SK-N-SH (cell line): ENCODE results near the gene ACSL6.

ENCODE experiments used
- ELF1 ChIP-seq: IDR thresholded peaks from 2 replicates; pipeline ENCODE4 v1.4.0; 2012
- EZH2phosphoT487 ChIP-seq: fragments of 200-600 bp; sonication (generic); IDR thresholded peaks from 2 replicates; pipeline ENCODE4 v1.6.1; 2017; ENCODE audit warnings: low read depth, mixed run types, mild to moderate bottlenecking, antibody characterized with exemption, moderate library complexity, borderline replicate concordance
- GATA2 ChIP-seq: sonication (generic); formaldehyde crosslinking; IDR thresholded peaks from 2 replicates; pipeline ENCODE4 v1.5.0; 2020; ENCODE audit warnings: mild to moderate bottlenecking, missing genetic modification reagents
- RAD21 ChIP-seq: IDR thresholded peaks from 2 replicates; pipeline ENCODE4 v1.6.1; 2012; ENCODE audit warnings: mild to moderate bottlenecking, low read length
- RFX5 ChIP-seq: IDR thresholded peaks from 2 replicates; pipeline ENCODE4 v1.6.1; 2012; ENCODE audit warnings: mild to moderate bottlenecking, improper control_type of control experiment, low read length
- TF ChIP-seq, protein P1 (sequence below): fragments of 200-600 bp; sonication (generic); IDR thresholded peaks from 2 replicates; pipeline ENCODE4 v1.6.1; 2017; ENCODE audit warnings: antibody characterized with exemption, mild to moderate bottlenecking, moderate library complexity

DNA sequence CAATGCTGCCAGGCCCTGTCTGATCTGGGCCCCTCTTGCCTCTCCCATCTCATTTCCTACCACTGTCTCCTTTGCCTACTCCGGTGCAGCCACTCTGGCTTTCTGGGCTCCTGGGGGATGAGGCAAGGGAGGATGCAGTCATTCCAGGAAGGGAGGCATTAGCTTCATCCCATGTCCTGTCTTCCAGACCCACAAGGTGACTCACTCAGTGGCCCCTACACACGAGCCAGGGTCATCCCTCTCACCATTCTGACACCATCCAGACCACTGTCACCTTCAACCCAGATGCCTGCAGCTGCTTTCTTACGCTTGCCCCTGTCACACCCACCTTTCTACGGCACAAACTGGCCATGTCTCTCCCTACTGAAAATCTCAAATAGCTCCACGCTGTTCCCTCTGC, 19.1 kb downstream of the ACSL6 start:
- TF ChIP-seq, protein P1, sequence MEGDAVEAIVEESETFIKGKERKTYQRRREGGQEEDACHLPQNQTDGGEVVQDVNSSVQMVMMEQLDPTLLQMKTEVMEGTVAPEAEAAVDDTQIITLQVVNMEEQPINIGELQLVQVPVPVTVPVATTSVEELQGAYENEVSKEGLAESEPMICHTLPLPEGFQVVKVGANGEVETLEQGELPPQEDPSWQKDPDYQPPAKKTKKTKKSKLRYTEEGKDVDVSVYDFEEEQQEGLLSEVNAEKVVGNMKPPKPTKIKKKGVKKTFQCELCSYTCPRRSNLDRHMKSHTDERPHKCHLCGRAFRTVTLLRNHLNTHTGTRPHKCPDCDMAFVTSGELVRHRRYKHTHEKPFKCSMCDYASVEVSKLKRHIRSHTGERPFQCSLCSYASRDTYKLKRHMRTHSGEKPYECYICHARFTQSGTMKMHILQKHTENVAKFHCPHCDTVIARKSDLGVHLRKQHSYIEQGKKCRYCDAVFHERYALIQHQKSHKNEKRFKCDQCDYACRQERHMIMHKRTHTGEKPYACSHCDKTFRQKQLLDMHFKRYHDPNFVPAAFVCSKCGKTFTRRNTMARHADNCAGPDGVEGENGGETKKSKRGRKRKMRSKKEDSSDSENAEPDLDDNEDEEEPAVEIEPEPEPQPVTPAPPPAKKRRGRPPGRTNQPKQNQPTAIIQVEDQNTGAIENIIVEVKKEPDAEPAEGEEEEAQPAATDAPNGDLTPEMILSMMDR: no peak
- TF ChIP-seq EZH2phosphoT487 (no peak), ELF1 (no peak), RAD21 (no peak), RFX5 (no peak), GATA2 (CRISPR knock-in tag) (no peak)
